Heart left ventricle (tissue), 16 donors: ENCODE results near the gene CCDC33. TPM values are rescaled to one million over a fixed set of nuclear protein-coding genes. Genes with fewer than 3 reads are reported as not detected.

Source experiments
- ATAC-seq, 4 donors: fragments of 200-7000 bp; cut with Tn5 transposase; one replicate each; pipeline ENCODE4 v1.9.1; 2020 to 2022; ENCODE audit warnings: moderate library complexity in 4 of 4, mild to moderate bottlenecking in 3 of 4, moderate number of reproducible peaks in 1 of 4
- DNase-seq, 5 donors: peaks; one replicate each; pipeline ENCODE4 v3.0.0-alpha.2; 2020
- H3K27ac ChIP-seq, 12 donors: fragments of 200-600 bp; sonication (generic) in 4 of 12; one replicate each; pipeline versions ENCODE4 v1.5.0 to v1.8.0; 2016 to 2022; ENCODE audit warnings: mild to moderate bottlenecking in 2 of 12
- H3K27me3 ChIP-seq, 9 donors: fragments of 200-600 bp; sonication (generic) in 2 of 9; one replicate each; pipeline versions ENCODE4 v1.5.1 to v1.8.0; 2016 to 2022; ENCODE audit warnings: mild to moderate bottlenecking in 3 of 9
- H3K36me3 ChIP-seq, 9 donors: fragments of 200-600 bp; sonication (generic) in 2 of 9; one replicate each; pipeline versions ENCODE4 v1.5.0 to v1.8.0; 2018 to 2022; ENCODE audit warnings: mild to moderate bottlenecking in 2 of 9
- H3K4me1 ChIP-seq, 12 donors: fragments of 200-600 bp; sonication (generic) in 4 of 12; one replicate each; pipeline versions ENCODE4 v1.5.0 to v1.8.0; 2016 to 2022; ENCODE audit warnings: mild to moderate bottlenecking in 3 of 12
- H3K4me3 ChIP-seq, 12 donors: fragments of 200-600 bp; sonication (generic) in 4 of 12; one replicate each; pipeline versions ENCODE4 v1.5.0 to v1.8.0; 2017 to 2022; ENCODE audit warnings: mild to moderate bottlenecking in 9 of 12, moderate library complexity in 4 of 12
- H3K9me3 ChIP-seq, 12 donors: fragments of 200-600 bp; sonication (generic) in 4 of 12; one replicate each; pipeline versions ENCODE4 v1.5.0 to v1.8.0; 2016 to 2022; ENCODE audit warnings: mild to moderate bottlenecking in 1 of 12
- POLR2A ChIP-seq, 2 donors: fragments of 450-650 bp; IDR thresholded peaks; one replicate each; pipeline ENCODE4 v1.6.1; 2017; ENCODE audit warnings: antibody characterized with exemption in 2 of 2, mild to moderate bottlenecking in 2 of 2, moderate library complexity in 2 of 2
- WGBS, 4 donors: extraction: QIAGEN DNeasy Blood & Tissue Kit in 2 of 4; methylation state at CpG; one replicate each; pipeline versions ENCODE4 v1.1.5 to v1.1.7; 2013 to 2018; 5-methylcytosine and 5-hydroxymethylcytosine counted together
- intact Hi-C, 10 donors: fragments of 100-400 bp; cut with DNase I; formaldehyde crosslinking; loops; one replicate each; pipeline versions ENCODE4 v1.11.1 to v1.14.2; 2022
- polyA plus RNA-seq, 2 donors: library from polyadenylated mRNA; stranded (reverse); fragments of 200-250 nt; gene quantifications; one replicate each; pipeline ENCODE4 v1.2.3, GENCODE V29; 2013
- total RNA-seq, 9 donors: library from RNA; depleted of rRNA in 2 of 9; stranded (reverse); fragments of >200 nt in 2 of 9; fragmentation: NEBNext Ultra II Directional in 3 of 9; extraction: Animal tissue kit (Norgen Biotek cat#: 25700) in 3 of 9; gene quantifications; one replicate each; pipeline versions ENCODE4 v1.1.0 to v1.2.4, GENCODE V29; 2016 to 2023
- TF ChIP-seq, protein P1 (sequence below), 12 donors: fragments of 200-600 bp; sonication (generic) in 4 of 12; IDR thresholded peaks; one replicate each; pipeline versions ENCODE4 v1.5.0 to v1.8.0; 2018 to 2022; ENCODE audit warnings: antibody characterized with exemption in 12 of 12, mild to moderate bottlenecking in 5 of 12
- donor health status: ischemic (EF 13 %, LVEDD 7.1; RV severe dilation, severe dysfunction).
- donor health status: healthy with polysubstance abuse.
- donor health status: DM: no; HTN: yes; CAD: no.
- donor health status: DM: no; HTN: no; CAD: no.
- donor health status: ischemic (EF 25% LVEDD 6.9; RV normal size, moderate dysfunction).
- donor health status: ischemic (EF 25% LVEDD 5.7; RV mildly dilated, moderate dysfunction).
- donor health status: healthy.
- donor health status: DM: yes; HTN: yes; CAD: no.
- donor health status: ischemic (EF 35%, LVEDD 5.7; RV mildly dilated, moderate dysfunction).
- donor health status: nonischemic (EF 11% LVEDD 7.7; RV severe dilation, severe dysfunction).
- donor health status: DM: yes; HTN: yes; CAD: no.
- donor health status: PGD.
- donor health status: ischemic (EF 29% LVEDD 5.4; RV normal size, mild dysfunction).
- donor health status: nonischemic (EF 23%, LVEDD 6.1; RV moderate dilation, normal function).

The CCDC33 gene
- total and polyA plus RNA-seq, 11 donors = 0.08 TPM; not detected in 10

DNA sequence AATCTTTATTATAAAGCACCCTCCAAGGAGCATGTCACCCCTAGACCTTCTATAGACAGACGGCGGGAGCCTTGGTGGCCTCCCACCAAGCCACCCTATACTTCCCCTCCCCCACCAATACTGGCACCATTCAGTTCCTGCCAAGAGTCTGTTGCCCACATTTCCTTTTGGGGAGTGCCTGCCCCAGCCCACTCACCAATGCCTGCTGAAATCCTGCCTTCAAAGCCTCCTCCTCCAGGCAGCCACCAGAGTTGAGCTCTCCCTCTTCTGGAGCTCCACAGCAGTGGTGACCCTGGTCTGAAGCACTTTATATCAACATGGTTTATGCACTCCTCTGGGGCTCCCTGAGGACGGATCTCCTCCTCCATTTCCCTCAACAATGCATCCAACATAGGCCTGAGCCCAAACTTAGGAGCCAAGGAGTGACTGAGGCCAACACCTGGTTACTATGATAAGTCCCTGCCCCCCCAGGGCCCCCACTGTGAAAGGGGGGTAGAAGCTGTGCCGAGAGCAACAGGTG lies 8.8 kb downstream of the CCDC33 start:
- Histone ChIP-seq H3K27me3 (peaks cover 0 to 12% (median 6%) of the 10 kb centered on the region in 9 donors), H3K36me3 (no peaks in the 10 kb centered on the region), H3K9me3 (no peaks in the 10 kb centered on the region), H3K4me1 (peaks cover 0 to 42% (median 25%) of the 10 kb centered on the region in 12 donors), H3K27ac (no peak overlapping the region), H3K4me3 (no peak overlapping the region)
- intact Hi-C loops = loop anchor here in 5 of 10 donors (5.0 to 10.0 kb wide), 5 partner anchors 50 to 118 kb away; partner anchors contain the start of gene ISLR2 (in 1 of the 5)
- WGBS, 4 donors = 55 to 84% (median 60%) methylated on average over 3 to 4 of the region's 4 CpGs
- TF ChIP-seq, protein P1, sequence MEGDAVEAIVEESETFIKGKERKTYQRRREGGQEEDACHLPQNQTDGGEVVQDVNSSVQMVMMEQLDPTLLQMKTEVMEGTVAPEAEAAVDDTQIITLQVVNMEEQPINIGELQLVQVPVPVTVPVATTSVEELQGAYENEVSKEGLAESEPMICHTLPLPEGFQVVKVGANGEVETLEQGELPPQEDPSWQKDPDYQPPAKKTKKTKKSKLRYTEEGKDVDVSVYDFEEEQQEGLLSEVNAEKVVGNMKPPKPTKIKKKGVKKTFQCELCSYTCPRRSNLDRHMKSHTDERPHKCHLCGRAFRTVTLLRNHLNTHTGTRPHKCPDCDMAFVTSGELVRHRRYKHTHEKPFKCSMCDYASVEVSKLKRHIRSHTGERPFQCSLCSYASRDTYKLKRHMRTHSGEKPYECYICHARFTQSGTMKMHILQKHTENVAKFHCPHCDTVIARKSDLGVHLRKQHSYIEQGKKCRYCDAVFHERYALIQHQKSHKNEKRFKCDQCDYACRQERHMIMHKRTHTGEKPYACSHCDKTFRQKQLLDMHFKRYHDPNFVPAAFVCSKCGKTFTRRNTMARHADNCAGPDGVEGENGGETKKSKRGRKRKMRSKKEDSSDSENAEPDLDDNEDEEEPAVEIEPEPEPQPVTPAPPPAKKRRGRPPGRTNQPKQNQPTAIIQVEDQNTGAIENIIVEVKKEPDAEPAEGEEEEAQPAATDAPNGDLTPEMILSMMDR (IDR thresholded peaks at IDR 0.05) = no peak
- TF ChIP-seq POLR2A (IDR thresholded peaks at IDR 0.05) = no peak
- DNase-seq = no peak
- no peak for ATAC-seq

DNA sequence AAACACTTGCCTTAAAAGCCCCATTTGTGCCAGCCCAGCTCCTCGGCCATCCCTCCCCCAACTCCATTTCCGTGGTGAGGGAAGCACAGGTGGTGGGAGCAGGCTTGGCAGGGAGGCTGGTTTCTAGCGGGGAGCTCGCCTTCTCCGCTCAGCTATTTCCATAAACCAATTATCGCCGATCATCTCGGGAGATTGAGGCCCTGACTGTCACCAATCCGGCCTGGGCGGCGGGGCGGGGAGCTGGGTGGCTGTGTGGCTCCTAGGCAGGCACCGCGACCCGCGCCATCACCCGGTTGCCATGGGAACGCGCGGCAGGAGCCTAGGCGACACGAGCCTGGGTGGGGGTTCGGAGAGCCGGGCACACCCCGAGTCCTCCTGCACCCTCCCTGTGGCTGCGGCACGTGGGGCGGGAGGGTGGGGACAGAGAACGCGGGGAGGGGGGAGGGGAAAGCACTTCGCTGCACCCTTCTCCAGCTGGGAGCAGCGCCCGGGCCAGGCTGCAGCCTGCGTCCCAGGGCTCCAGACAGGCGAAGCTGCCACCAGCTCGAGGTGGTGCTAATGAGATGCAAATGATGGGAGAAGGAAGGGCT lies 9.3 kb downstream of the CCDC33 start:
- WGBS, 4 donors = 4 to 9% (median 6%) methylated on average over 18 to 36 of the region's 36 CpGs
- Histone ChIP-seq H3K9me3 (no peaks in the 10 kb centered on the region), H3K4me1 (peaks cover 0 to 40% (median 21%) of the 10 kb centered on the region in 12 donors), H3K27ac (no peak overlapping the region), H3K27me3 (peaks cover 0 to 12% (median 6%) of the 10 kb centered on the region in 9 donors), H3K36me3 (no peaks in the 10 kb centered on the region), H3K4me3 (no peak overlapping the region)
- intact Hi-C loops = loop anchor here in 1 of 10 donors (10.0 kb wide), 1 partner anchor 49 kb away; no protein-coding TSS in a partner anchor
- no peak for TF ChIP-seq POLR2A (IDR thresholded peaks at IDR 0.05)
- TF ChIP-seq, protein P1 (IDR thresholded peaks at IDR 0.05) = no peak
- DNase-seq (no peak), ATAC-seq (peak in 3 of 4 donors; percentile 31 to 46 (median 45))

DNA sequence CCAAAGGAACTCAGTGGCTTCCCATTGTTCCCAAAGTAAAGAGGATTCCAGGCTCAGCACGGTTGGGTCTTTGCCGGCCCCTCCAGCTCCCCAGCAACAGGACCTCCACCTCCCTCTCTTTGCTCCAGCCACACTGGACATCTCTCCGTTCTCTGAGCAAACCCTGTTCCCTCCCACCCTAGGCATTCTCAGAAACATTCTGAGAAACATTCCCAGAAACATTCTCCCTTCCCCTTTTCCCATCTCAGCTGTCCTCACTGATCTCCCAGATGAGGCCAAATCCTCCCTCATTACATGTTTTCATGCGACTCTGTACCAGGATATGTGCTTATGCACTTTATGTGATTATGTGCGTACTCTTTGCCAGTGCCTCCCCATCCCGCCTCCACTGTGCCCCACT lies 14.1 kb downstream of the CCDC33 start:
- TF ChIP-seq POLR2A (IDR thresholded peaks at IDR 0.05) = no peak
- TF ChIP-seq, protein P1 (IDR thresholded peaks at IDR 0.05) = no peak
- Histone ChIP-seq H3K27me3 (peaks cover 0 to 9% (median 5%) of the 10 kb centered on the region in 9 donors), H3K4me1 (peaks cover 0 to 39% (median 21%) of the 10 kb centered on the region in 12 donors), H3K36me3 (no peaks in the 10 kb centered on the region), H3K9me3 (no peaks in the 10 kb centered on the region), H3K4me3 (no peak overlapping the region), H3K27ac (peak overlapping the region in 4 of 12 donors; percentile 8 to 77 (median 54))
- DNase-seq (no peak), ATAC-seq (no peak)
- intact Hi-C loops = loop anchor here in 3 of 10 donors (5.0 to 10.0 kb wide), 3 partner anchors 37 to 55 kb away; no protein-coding TSS in a partner anchor
- WGBS, 4 donors = 85 to 87% (median 86%) methylated on average over 6 of the region's 6 CpGs

DNA sequence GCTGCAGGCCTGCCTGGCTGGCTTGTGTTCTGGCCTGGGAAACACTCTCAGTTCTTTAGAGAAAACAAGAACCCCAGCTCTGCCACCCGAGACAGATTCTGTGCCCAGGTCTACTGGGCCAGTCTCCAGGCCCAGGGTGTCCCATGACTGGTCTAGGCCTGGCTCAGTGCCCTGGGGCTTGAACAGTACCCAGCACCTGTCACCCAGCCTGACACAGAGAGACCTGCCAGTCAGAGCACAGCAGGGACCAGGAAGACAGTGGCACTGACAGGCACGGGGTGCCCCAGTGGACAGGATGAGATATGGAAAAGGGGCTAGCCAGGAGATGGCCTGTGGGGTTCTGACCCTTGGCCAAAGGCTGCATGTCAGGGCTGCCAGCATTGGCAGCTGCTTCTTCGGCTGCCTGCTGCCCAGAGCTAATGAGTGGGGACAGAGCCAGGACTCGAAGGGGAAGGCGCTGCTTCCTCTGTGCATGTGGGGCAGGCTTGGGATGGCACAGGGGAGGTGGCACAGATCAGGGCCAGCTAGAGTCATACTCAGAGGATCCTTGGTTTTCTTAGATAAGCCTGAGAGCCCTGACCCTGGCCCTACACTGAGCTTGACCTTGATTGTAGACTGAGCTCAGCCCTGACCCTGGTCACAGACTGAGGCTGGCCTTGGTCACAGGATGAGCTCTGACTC lies 15.1 kb downstream of the CCDC33 start:
- 45 to 58% (median 49%) methylated on average over 4 to 5 of the region's 5 CpGs for WGBS, 4 donors
- peak overlapping the region in 8 of 12 donors; percentile 20 to 77 (median 48) for H3K27ac ChIP-seq
- H3K27me3 ChIP-seq = no peaks in the 10 kb centered on the region
- DNase-seq (peak; percentile 83 to 94 (median 89)), ATAC-seq (peak; percentile 97 to 98 (median 98))
- no peak overlapping the region for H3K4me3 ChIP-seq
- H3K9me3 ChIP-seq = no peaks in the 10 kb centered on the region
- TF ChIP-seq POLR2A (IDR thresholded peaks at IDR 0.05) = no peak
- TF ChIP-seq, protein P1 (IDR thresholded peaks at IDR 0.05) = peak in 1 of 12 donors; percentile 3
- no peaks in the 10 kb centered on the region for H3K36me3 ChIP-seq
- intact Hi-C loops = loop anchor here in 3 of 10 donors (5.0 to 10.0 kb wide), 3 partner anchors 36 to 54 kb away; no protein-coding TSS in a partner anchor
- peaks cover 0 to 31% (median 15%) of the 10 kb centered on the region in 12 donors for H3K4me1 ChIP-seq
